Erythroblast (primary cell): ENCODE data around the gene ACE.

Experiments
- GATA1 ChIP-seq: IDR thresholded peaks from 2 replicates; pipeline ENCODE4 v1.6.1; 2011; ENCODE audit warnings: low read depth, mild to moderate bottlenecking, control low read depth, low read length, moderate library complexity
- POLR2A ChIP-seq: IDR thresholded peaks from 2 replicates; pipeline ENCODE4 v1.6.1; 2011; ENCODE audit warnings: mild to moderate bottlenecking, low read length

- no peak for TF ChIP-seq POLR2A
- no peak for TF ChIP-seq GATA1
Measured at GRCh38 chr17:63506627-63507026, 29.8 kb downstream of the ACE start.
